Measurements from ENCODE around the gene FARP1.

FARP1 gene

GRCh38 chr13:98468929-98469328, 326.0 kb downstream of the FARP1 start:
- H3K4me3 ChIP-seq (replicated peaks in 1 of 2; ENCODE audit: low read depth in 2 of 2, low read length in 2 of 2) = no peak overlapping the region
- no peak for TF ChIP-seq CTCF (IDR thresholded peaks at IDR 0.05; ENCODE audit: low read depth, low read length)
- DNase-seq (ENCODE audit: low read depth in 2 of 2) = no peak

GRCh38 chr13:98470920-98471319, 328.0 kb downstream of the FARP1 start:
- no peak for TF ChIP-seq CTCF (IDR thresholded peaks at IDR 0.05; ENCODE audit: low read depth, low read length)
- no peak for DNase-seq (ENCODE audit: low read depth in 2 of 2)
- no peak overlapping the region for H3K4me3 ChIP-seq (replicated peaks in 1 of 2; ENCODE audit: low read depth in 2 of 2, low read length in 2 of 2)

- TF ChIP-seq CTCF (IDR thresholded peaks at IDR 0.05; ENCODE audit: low read depth, low read length) = no peak
- no peak overlapping the region for H3K4me3 ChIP-seq (replicated peaks in 1 of 2; ENCODE audit: low read depth in 2 of 2, low read length in 2 of 2)
- DNase-seq (ENCODE audit: low read depth in 2 of 2) = no peak
These were observed 329.0 kb downstream of the FARP1 start for GRCh38 chr13:98471934-98472333.

GRCh38 chr13:98473135-98473787, 330.4 kb downstream of the FARP1 start:
- no peak for DNase-seq (ENCODE audit: low read depth in 2 of 2)
- no peak for TF ChIP-seq CTCF (IDR thresholded peaks at IDR 0.05; ENCODE audit: low read depth, low read length)
- no peak overlapping the region for H3K4me3 ChIP-seq (replicated peaks in 1 of 2; ENCODE audit: low read depth in 2 of 2, low read length in 2 of 2)

GRCh38 chr13:98473788-98474144, 330.9 kb downstream of the FARP1 start:
- H3K4me3 ChIP-seq (replicated peaks in 1 of 2; ENCODE audit: low read depth in 2 of 2, low read length in 2 of 2) = no peak overlapping the region
- no peak for DNase-seq (ENCODE audit: low read depth in 2 of 2)
- no peak for TF ChIP-seq CTCF (IDR thresholded peaks at IDR 0.05; ENCODE audit: low read depth, low read length)

GRCh38 chr13:98474292-98474691, 331.4 kb downstream of the FARP1 start:
- no peak for TF ChIP-seq CTCF (IDR thresholded peaks at IDR 0.05; ENCODE audit: low read depth, low read length)

GRCh38 chr13:98474761-98475160, 331.9 kb downstream of the FARP1 start:
- no peak overlapping the region for H3K4me3 ChIP-seq (replicated peaks in 1 of 2; ENCODE audit: low read depth in 2 of 2, low read length in 2 of 2)
- no peak for DNase-seq (ENCODE audit: low read depth in 2 of 2)
- no peak for TF ChIP-seq CTCF (IDR thresholded peaks at IDR 0.05; ENCODE audit: low read depth, low read length)

More at GRCh38 chr13:98474292-98474691, 331.4 kb downstream of the FARP1 start:
- no peak overlapping the region for H3K4me3 ChIP-seq (replicated peaks in 1 of 2; ENCODE audit: low read depth in 2 of 2, low read length in 2 of 2)
- no peak for DNase-seq (ENCODE audit: low read depth in 2 of 2)
